AG04449 (cell line): ENCODE measurements around the gene PBLD.

Experiments used
- CTCF ChIA-PET: fragments of 350-600 bp; formaldehyde crosslinking; extraction: SDS; loops from one replicate; lab custom pipeline; 2021; ENCODE audit warnings: antibody characterized with exemption; lab: Yijun Ruan, JAX
- POLR2A ChIA-PET: fragments of 400-600, 350-600 bp; formaldehyde crosslinking; extraction: SDS; loops from one replicate; lab custom pipeline; 2020; ENCODE audit warnings: antibody characterized with exemption, inconsistent platforms; lab: Yijun Ruan, JAX
- DNase-seq: peaks from one replicate; pipeline ENCODE4 v3.0.0-alpha.2; 2010; ENCODE audit warnings: low read depth, low spot score
- H3K4me3 ChIP-seq: 2 replicates; pipeline ENCODE4 v1.5.1; 2011; ENCODE audit warnings: low read depth, mild to moderate bottlenecking, control low read depth, low read length
- CTCF ChIP-seq: IDR thresholded peaks from one replicate; pipeline ENCODE4 v1.5.1; 2011; ENCODE audit warnings: mild to moderate bottlenecking, moderate library complexity, low read length, control low read depth, inconsistent platforms; ENCODE audit not compliant: insufficient read depth; ENCODE audit errors: missing control alignments

Gene PBLD

GRCh38 chr10:68333440-68334431, 1.0 kb upstream of the PBLD start:
- H3K4me3 ChIP-seq = peak overlapping the region; percentile 91
- ChIA-PET POLR2A (interaction anchor here (0.7 kb wide), 1 partner anchor 179 kb away, joined by 4 read pairs; no protein-coding TSS in a partner anchor), CTCF (interaction anchor here (0.8 to 4.9 kb wide), 8 partner anchors 9 to 251 kb away, joined by 3 to 33 read pairs (median 5); partner anchors contain the start of gene ATOH7)
- TF ChIP-seq CTCF = no peak
- DNase-seq = no peak

GRCh38 chr10:68333058-68333395, 299 bp upstream of the PBLD start:
- DNase-seq = no peak
- ChIA-PET CTCF (interaction anchor here (0.7 to 4.9 kb wide), 9 partner anchors 10 to 250 kb away, joined by 3 to 33 read pairs (median 4); partner anchors contain the start of gene ATOH7), POLR2A (interaction anchor here (0.6 to 0.7 kb wide), 2 partner anchors 178 to 389 kb away, joined by 3 to 4 read pairs; no protein-coding TSS in a partner anchor)
- peak overlapping the region; percentile 91 for H3K4me3 ChIP-seq
- no peak for TF ChIP-seq CTCF

- peak; percentile 78 for DNase-seq
- POLR2A ChIA-PET = interaction anchor here (0.6 to 1.1 kb wide), 8 partner anchors 17 to 624 kb away, joined by 3 to 6 read pairs (median 3); partner anchors contain the start of genes DDX21 and RUFY2
- CTCF ChIA-PET = interaction anchor here (2.1 to 4.9 kb wide), 2 partner anchors 18 to 101 kb away, joined by 9 to 33 read pairs; partner anchors contain the start of gene ATOH7
- peak within 1 kb of the TSS; percentile 91 for H3K4me3 ChIP-seq
- no peak for TF ChIP-seq CTCF
These were observed 1.1 kb downstream of the PBLD start, which contains the start of gene HNRNPH3 for GRCh38 chr10:68331455-68332258. TSS of gene HNRNPH3 (plus strand) at chr10:68332064. CDS start at chr10:68337222, 5,158 bp downstream.

GRCh38 chr10:68330852-68331454, 1.8 kb downstream of the PBLD start:
- CTCF ChIA-PET = no interaction called here
- POLR2A ChIA-PET = interaction anchor here (0.7 to 1.1 kb wide), 4 partner anchors 76 to 476 kb away, joined by 3 to 6 read pairs (median 4); partner anchors contain the start of gene RUFY2
- peak overlapping the region; percentile 91 for H3K4me3 ChIP-seq
- DNase-seq = no peak
- no peak for TF ChIP-seq CTCF

GRCh38 chr10:68329506-68329861, 3.2 kb downstream of the PBLD start:
- no peak overlapping the region for H3K4me3 ChIP-seq
- CTCF ChIA-PET = interaction anchor here (0.8 to 1.5 kb wide), 5 partner anchors 15 to 568 kb away, joined by 3 to 5 read pairs (median 3); no protein-coding TSS in a partner anchor
- POLR2A ChIA-PET = no interaction called here
- no peak for DNase-seq
- TF ChIP-seq CTCF = no peak
